ENCODE measurements around the gene ISLR.

ISLR gene

GRCh38 chr15:74221399-74222239, 48.1 kb downstream of the ISLR start:
- Histone ChIP-seq H3K4me3 (replicated peaks; ENCODE audit: low read depth, low read length) (no peak overlapping the region), H3K36me3 (ENCODE audit: control insufficient read depth, insufficient read depth, low read length) (no peaks in the 10 kb centered on the region), H3K27me3 (replicated peaks; ENCODE audit: control insufficient read depth, insufficient read depth, low read length) (no peaks in the 10 kb centered on the region)
- no peak for DNase-seq (ENCODE audit: extremely low read depth, insufficient read length)
- no peak for TF ChIP-seq CTCF (IDR thresholded peaks at IDR 0.05; ENCODE audit: insufficient read depth, low read length, poor library complexity, severe bottlenecking)

GRCh38 chr15:74222240-74223119, 49.0 kb downstream of the ISLR start:
- Histone ChIP-seq H3K27me3 (replicated peaks; ENCODE audit: control insufficient read depth, insufficient read depth, low read length) (no peaks in the 10 kb centered on the region), H3K36me3 (ENCODE audit: control insufficient read depth, insufficient read depth, low read length) (no peaks in the 10 kb centered on the region), H3K4me3 (replicated peaks; ENCODE audit: low read depth, low read length) (no peak overlapping the region)
- no peak for DNase-seq (ENCODE audit: extremely low read depth, insufficient read length)
- no peak for TF ChIP-seq CTCF (IDR thresholded peaks at IDR 0.05; ENCODE audit: insufficient read depth, low read length, poor library complexity, severe bottlenecking)

- H3K27me3 ChIP-seq (replicated peaks; ENCODE audit: control insufficient read depth, insufficient read depth, low read length), result no peaks in the 10 kb centered on the region; the same call in 1 of the 2 replicates
- no peak overlapping the region for H3K4me3 ChIP-seq (replicated peaks; ENCODE audit: low read depth, low read length)
- no peaks in the 10 kb centered on the region for H3K36me3 ChIP-seq (ENCODE audit: control insufficient read depth, insufficient read depth, low read length)
- no peak for DNase-seq (ENCODE audit: extremely low read depth, insufficient read length)
- TF ChIP-seq CTCF (IDR thresholded peaks at IDR 0.05; ENCODE audit: insufficient read depth, low read length, poor library complexity, severe bottlenecking), result no peak
Measured at GRCh38 chr15:74225928-74226327, 52.4 kb downstream of the ISLR start.

All from GM06990 (cell line).